ENCODE results near the gene KAT5. TPM values are rescaled to one million over a fixed set of nuclear protein-coding genes. Genes with fewer than 3 reads are reported as not detected.

KAT5 gene
- total and polyA plus RNA-seq, 2 of the 13 experiments (the other 11 are each of a cell fraction or from before 2014, with no cell fraction given): 35.2 to 48.3 TPM

- peak; percentile 81 for DNase-seq (ENCODE audit: low spot score)
- WGBS (ENCODE audit: low lambda C conversion rate): 0% methylated on average over 15 of the region's 91 CpGs
- peaks cover 4% of the 10 kb centered on the region; the same call in 1 of the 2 replicates for H4K20me1 ChIP-seq (ENCODE audit: insufficient read depth, low read length)
- no peaks in the 10 kb centered on the region for H3K9me3 ChIP-seq (ENCODE audit: low read length)
- ATAC-seq: peak; percentile 84
- FAIRE-seq: no peak
- H3K79me2 ChIP-seq (ENCODE audit: insufficient read depth, low read length): peaks cover 14% of the 10 kb centered on the region
- ChIA-PET POLR2A (interaction anchor here (1.0 to 3.6 kb wide), 15 partner anchors 10 to 225 kb away, joined by 3 to 57 read pairs (median 4); partner anchors contain the start of genes CFL1, FIBP, KAT5 and MUS81), CTCF (ENCODE audit: low intra/inter-chr PET ratio, low total read pairs) (no interaction called here)
- in situ Hi-C loops (cut with HindIII; ENCODE audit: extremely low pct_ligation_motif_present, low pct_unique_long_range_greater_than_20kb): no loop called here
- peak within 1 kb of the TSS; percentile 81 to 94 (median 88) for H3K4me3 ChIP-seq (replicated peaks in 1 of 3; ENCODE audit: insufficient read depth in 1 of 3, low read depth in 2 of 3, low read length in 3 of 3)
- H3K4me2 ChIP-seq (ENCODE audit: low read depth, low read length): peak within 1 kb of the TSS; percentile 87
- peaks cover 10% of the 10 kb centered on the region for H3K4me1 ChIP-seq (ENCODE audit: insufficient read depth, low read length)
- H3K36me3 ChIP-seq (replicated peaks in 1 of 2; ENCODE audit: control insufficient read depth in 1 of 2, insufficient read depth in 2 of 2, low read length in 2 of 2): peaks cover 20 to 24% of the 10 kb centered on the region in 2 experiments
- H3K27ac ChIP-seq (ENCODE audit: extremely low read length, insufficient read depth, low read length): peak within 1 kb of the TSS; percentile 86
- H3K9ac ChIP-seq (ENCODE audit: insufficient read depth, low read depth, low read length): peak within 1 kb of the TSS; percentile 91
- H3K27me3 ChIP-seq (ENCODE audit: control insufficient read depth in 1 of 2, insufficient read depth in 2 of 2, low read length in 2 of 2): no peaks in the 10 kb centered on the region; a peak in 1 of 5 replicates
- no peak within 1 kb of the TSS for H2AFZ ChIP-seq (ENCODE audit: low read length)
- intact Hi-C loops (cut with micrococcal nuclease; ENCODE audit: unreplicated experiment): no loop called here
- BruUV-seq (replicated peaks): TSS peak; percentile 91
- TF ChIP-seq ATM (IDR thresholded peaks at IDR 0.05; ENCODE audit: borderline replicate concordance) (no peak), ZNF33A (CRISPR knock-in tag; IDR thresholded peaks at IDR 0.05; ENCODE audit: borderline replicate concordance) (peak; percentile 87; the same call in 1 of the 2 replicates), ZNF441 (CRISPR knock-in tag; IDR thresholded peaks at IDR 0.05; ENCODE audit: borderline replicate concordance) (peak; percentile 97), CEBPG (CRISPR knock-in tag; IDR thresholded peaks at IDR 0.05) (0 out of 2 replicates have a peak, but pooled peaks have one; percentile 29), ZNF703 (CRISPR knock-in tag; IDR thresholded peaks at IDR 0.05; ENCODE audit: borderline replicate concordance) (no peak), KLF12 (CRISPR knock-in tag; IDR thresholded peaks at IDR 0.05; ENCODE audit: borderline replicate concordance) (peak; percentile 37; the same call in 1 of the 2 replicates), HOMEZ (CRISPR knock-in tag; IDR thresholded peaks at IDR 0.05; ENCODE audit: low read depth) (no peak), MXD3 (CRISPR knock-in tag; IDR thresholded peaks at IDR 0.05) (no peak; the same call in none of the 2 replicates), ZNF724P (CRISPR knock-in tag; IDR thresholded peaks at IDR 0.05; ENCODE audit: borderline replicate concordance) (peak; percentile 67; the same call in 1 of the 2 replicates), PITX1 (CRISPR knock-in tag; IDR thresholded peaks at IDR 0.05) (no peak), ZBTB40 (IDR thresholded peaks at IDR 0.05) (no peak), ZBTB40 (CRISPR knock-in tag; IDR thresholded peaks at IDR 0.05) (peak; percentile 66)
Observed at GRCh38 chr11:65662799-65663638, 49.0 kb upstream of the KAT5 start, which contains the start of gene RELA. Gene RELA, minus strand, starts transcription at chr11:65662916. Its CDS starts 84 bp downstream, at chr11:65662832.
